Measurements from ENCODE around the gene SYNPO2. TPM values are rescaled to one million over a fixed set of nuclear protein-coding genes. Genes with fewer than 3 reads are reported as not detected.

Gene SYNPO2
- total RNA-seq, 1 donor from 2014 or later: 2.9 TPM

GRCh38 chr4:118920247-118920646 is 31.6 kb downstream of the SYNPO2 start:
- Mint-ChIP-seq H3K27me3 (ENCODE audit: unreplicated experiment) (no peaks in the 10 kb centered on the region), H3K4me1 (ENCODE audit: low read depth, unreplicated experiment) (no peaks in the 10 kb centered on the region), H3K27ac (ENCODE audit: unreplicated experiment) (no peak overlapping the region), H3K4me3 (ENCODE audit: unreplicated experiment) (no peak overlapping the region), H3K36me3 (ENCODE audit: unreplicated experiment) (no peaks in the 10 kb centered on the region), H3K9me3 (ENCODE audit: unreplicated experiment) (no peaks in the 10 kb centered on the region)
- no peak for DNase-seq
- TF ChIP-seq CTCF (IDR thresholded peaks at IDR 0.05; ENCODE audit: partially characterized antibody, unreplicated experiment): no peak

DNA sequence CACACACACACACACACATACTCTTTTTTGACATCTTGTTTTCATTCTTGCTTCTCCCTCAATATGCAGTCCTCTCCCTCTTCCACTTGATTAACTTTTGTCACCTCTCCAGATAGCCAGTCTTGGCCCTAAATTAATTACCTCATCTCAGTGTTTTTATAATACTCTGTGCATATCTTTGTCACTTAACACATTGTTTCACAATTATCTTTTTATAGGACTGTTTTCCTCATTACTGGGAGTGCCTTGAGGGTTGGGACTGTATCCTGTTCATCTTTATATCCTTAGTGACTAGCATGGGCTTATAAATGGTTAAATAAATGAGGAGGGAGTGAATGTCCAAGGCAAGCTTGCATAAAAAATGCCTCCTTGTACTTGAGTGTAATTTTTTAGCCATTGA is 33.1 kb downstream of the SYNPO2 start:
- no peak for TF ChIP-seq CTCF (IDR thresholded peaks at IDR 0.05; ENCODE audit: partially characterized antibody, unreplicated experiment)
- H3K36me3 Mint-ChIP-seq (ENCODE audit: unreplicated experiment): no peaks in the 10 kb centered on the region
- H3K4me3 Mint-ChIP-seq (ENCODE audit: unreplicated experiment): no peak overlapping the region
- no peaks in the 10 kb centered on the region for H3K4me1 Mint-ChIP-seq (ENCODE audit: low read depth, unreplicated experiment)
- no peak overlapping the region for H3K27ac Mint-ChIP-seq (ENCODE audit: unreplicated experiment)
- no peaks in the 10 kb centered on the region for H3K27me3 Mint-ChIP-seq (ENCODE audit: unreplicated experiment)
- no peaks in the 10 kb centered on the region for H3K9me3 Mint-ChIP-seq (ENCODE audit: unreplicated experiment)
- DNase-seq: no peak

- Mint-ChIP-seq H3K27me3 (ENCODE audit: unreplicated experiment) (no peaks in the 10 kb centered on the region), H3K27ac (ENCODE audit: unreplicated experiment) (no peak overlapping the region), H3K4me1 (ENCODE audit: low read depth, unreplicated experiment) (no peaks in the 10 kb centered on the region), H3K4me3 (ENCODE audit: unreplicated experiment) (no peak overlapping the region), H3K36me3 (ENCODE audit: unreplicated experiment) (no peaks in the 10 kb centered on the region), H3K9me3 (ENCODE audit: unreplicated experiment) (no peaks in the 10 kb centered on the region)
- DNase-seq: no peak
- no peak for TF ChIP-seq CTCF (IDR thresholded peaks at IDR 0.05; ENCODE audit: partially characterized antibody, unreplicated experiment)
Measured at GRCh38 chr4:118923891-118924290, 35.2 kb downstream of the SYNPO2 start.

GRCh38 chr4:118927974-118928373 is 39.3 kb downstream of the SYNPO2 start:
- no peak for DNase-seq
- Mint-ChIP-seq H3K4me3 (ENCODE audit: unreplicated experiment) (no peak overlapping the region), H3K27ac (ENCODE audit: unreplicated experiment) (no peak overlapping the region), H3K4me1 (ENCODE audit: low read depth, unreplicated experiment) (no peaks in the 10 kb centered on the region), H3K36me3 (ENCODE audit: unreplicated experiment) (no peaks in the 10 kb centered on the region), H3K27me3 (ENCODE audit: unreplicated experiment) (no peaks in the 10 kb centered on the region), H3K9me3 (ENCODE audit: unreplicated experiment) (no peaks in the 10 kb centered on the region)
- TF ChIP-seq CTCF (IDR thresholded peaks at IDR 0.05; ENCODE audit: partially characterized antibody, unreplicated experiment): no peak

- no peak for TF ChIP-seq CTCF (IDR thresholded peaks at IDR 0.05; ENCODE audit: partially characterized antibody, unreplicated experiment)
- Mint-ChIP-seq H3K27me3 (ENCODE audit: unreplicated experiment) (no peaks in the 10 kb centered on the region), H3K9me3 (ENCODE audit: unreplicated experiment) (no peaks in the 10 kb centered on the region), H3K4me1 (ENCODE audit: low read depth, unreplicated experiment) (no peaks in the 10 kb centered on the region), H3K36me3 (ENCODE audit: unreplicated experiment) (no peaks in the 10 kb centered on the region), H3K4me3 (ENCODE audit: unreplicated experiment) (no peak overlapping the region), H3K27ac (ENCODE audit: unreplicated experiment) (no peak overlapping the region)
- DNase-seq: no peak
Measured at GRCh38 chr4:118930255-118930654, 41.6 kb downstream of the SYNPO2 start.

All from glutamatergic neuron (in vitro differentiated cells).